ENCODE results near the gene TFR2. TPM values are rescaled to one million over a fixed set of nuclear protein-coding genes. Genes with fewer than 3 reads are reported as not detected.

Gene TFR2
- total and polyA plus RNA-seq, 2 of the 13 experiments (the other 11 are each of a cell fraction or from before 2014, with no cell fraction given) = 36.9 to 64.2 TPM

DNA sequence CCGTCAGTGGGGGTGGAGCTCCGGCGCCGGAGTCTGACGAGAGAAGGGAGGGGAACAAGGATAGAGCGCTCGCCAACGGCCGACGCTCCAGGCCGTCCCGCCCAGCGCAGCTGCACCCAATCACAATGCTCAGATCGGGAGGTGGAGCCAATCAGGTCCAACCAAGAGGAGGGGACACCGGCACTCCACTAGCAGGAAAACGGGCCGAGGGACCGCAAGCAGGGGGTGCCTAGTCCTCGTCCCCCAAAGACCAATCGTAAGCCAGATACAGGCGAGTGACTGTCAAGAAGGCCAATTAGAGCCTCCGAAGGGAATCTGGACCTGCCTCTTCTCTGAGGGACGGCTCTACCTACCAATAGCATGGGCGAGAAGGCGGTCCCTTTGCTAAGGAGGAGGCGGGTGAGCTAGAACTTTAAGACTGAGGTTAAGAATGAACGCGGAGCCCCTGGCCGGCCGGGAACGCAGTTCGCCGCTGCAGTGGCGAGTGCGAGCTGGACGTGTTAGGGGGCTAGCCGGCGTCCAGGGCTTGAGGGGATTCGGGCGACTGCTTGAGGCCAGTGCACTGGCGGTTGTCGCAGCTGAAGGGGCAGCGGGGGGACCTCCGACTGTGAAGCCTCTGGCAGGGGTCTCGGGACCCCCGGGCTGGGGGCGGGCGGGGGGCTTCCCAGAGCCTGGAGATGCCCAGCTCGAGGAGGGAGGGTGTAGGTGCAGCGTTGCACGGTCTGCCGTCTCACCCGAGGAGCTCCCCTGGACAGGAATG lies 54.9 kb downstream of the TFR2 start, which contains the start of gene FBXO24 (continued):
- TF ChIP-seq, protein P1, sequence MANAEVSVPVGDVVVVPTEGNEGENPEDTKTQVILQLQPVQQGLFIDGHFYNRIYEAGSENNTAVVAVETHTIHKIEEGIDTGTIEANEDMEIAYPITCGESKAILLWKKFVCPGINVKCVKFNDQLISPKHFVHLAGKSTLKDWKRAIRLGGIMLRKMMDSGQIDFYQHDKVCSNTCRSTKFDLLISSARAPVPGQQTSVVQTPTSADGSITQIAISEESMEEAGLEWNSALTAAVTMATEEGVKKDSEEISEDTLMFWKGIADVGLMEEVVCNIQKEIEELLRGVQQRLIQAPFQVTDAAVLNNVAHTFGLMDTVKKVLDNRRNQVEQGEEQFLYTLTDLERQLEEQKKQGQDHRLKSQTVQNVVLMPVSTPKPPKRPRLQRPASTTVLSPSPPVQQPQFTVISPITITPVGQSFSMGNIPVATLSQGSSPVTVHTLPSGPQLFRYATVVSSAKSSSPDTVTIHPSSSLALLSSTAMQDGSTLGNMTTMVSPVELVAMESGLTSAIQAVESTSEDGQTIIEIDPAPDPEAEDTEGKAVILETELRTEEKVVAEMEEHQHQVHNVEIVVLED (CRISPR knock-in tag; IDR thresholded peaks at IDR 0.05; ENCODE audit: borderline replicate concordance) = peak; percentile 67; the same call in 1 of the 2 replicates
- TF ChIP-seq, protein P2, sequence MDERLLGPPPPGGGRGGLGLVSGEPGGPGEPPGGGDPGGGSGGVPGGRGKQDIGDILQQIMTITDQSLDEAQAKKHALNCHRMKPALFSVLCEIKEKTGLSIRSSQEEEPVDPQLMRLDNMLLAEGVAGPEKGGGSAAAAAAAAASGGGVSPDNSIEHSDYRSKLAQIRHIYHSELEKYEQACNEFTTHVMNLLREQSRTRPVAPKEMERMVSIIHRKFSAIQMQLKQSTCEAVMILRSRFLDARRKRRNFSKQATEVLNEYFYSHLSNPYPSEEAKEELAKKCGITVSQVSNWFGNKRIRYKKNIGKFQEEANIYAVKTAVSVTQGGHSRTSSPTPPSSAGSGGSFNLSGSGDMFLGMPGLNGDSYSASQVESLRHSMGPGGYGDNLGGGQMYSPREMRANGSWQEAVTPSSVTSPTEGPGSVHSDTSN (CRISPR knock-in tag; IDR thresholded peaks at IDR 0.05) = peak; percentile 100
- TF ChIP-seq SMC3 (IDR thresholded peaks at IDR 0.05; ENCODE audit: low read length) = no peak
- TF ChIP-seq ZNF33A (CRISPR knock-in tag; IDR thresholded peaks at IDR 0.05; ENCODE audit: borderline replicate concordance) = no peak
- TF ChIP-seq SP1 (IDR thresholded peaks at IDR 0.05) = peak; percentile 13; the same call in 1 of the 2 replicates
- TF ChIP-seq SP1 (CRISPR knock-in tag; IDR thresholded peaks at IDR 0.05) = peak; percentile 81
- TF ChIP-seq MXD4 (CRISPR knock-in tag; IDR thresholded peaks at IDR 0.05) = no peak
- TF ChIP-seq, protein P3, sequence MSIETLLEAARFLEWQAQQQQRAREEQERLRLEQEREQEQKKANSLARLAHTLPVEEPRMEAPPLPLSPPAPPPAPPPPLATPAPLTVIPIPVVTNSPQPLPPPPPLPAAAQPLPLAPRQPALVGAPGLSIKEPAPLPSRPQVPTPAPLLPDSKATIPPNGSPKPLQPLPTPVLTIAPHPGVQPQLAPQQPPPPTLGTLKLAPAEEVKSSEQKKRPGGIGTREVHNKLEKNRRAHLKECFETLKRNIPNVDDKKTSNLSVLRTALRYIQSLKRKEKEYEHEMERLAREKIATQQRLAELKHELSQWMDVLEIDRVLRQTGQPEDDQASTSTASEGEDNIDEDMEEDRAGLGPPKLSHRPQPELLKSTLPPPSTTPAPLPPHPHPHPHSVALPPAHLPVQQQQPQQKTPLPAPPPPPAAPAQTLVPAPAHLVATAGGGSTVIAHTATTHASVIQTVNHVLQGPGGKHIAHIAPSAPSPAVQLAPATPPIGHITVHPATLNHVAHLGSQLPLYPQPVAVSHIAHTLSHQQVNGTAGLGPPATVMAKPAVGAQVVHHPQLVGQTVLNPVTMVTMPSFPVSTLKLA (IDR thresholded peaks at IDR 0.05) = peak; percentile 29; the same call in 1 of the 2 replicates
- TF ChIP-seq TBL1XR1 (IDR thresholded peaks at IDR 0.05; ENCODE audit: borderline replicate concordance, low read length, partially characterized antibody) = no peak
- no peak for TF ChIP-seq ZNF530 (CRISPR knock-in tag; IDR thresholded peaks at IDR 0.05; ENCODE audit: low read depth)
- TF ChIP-seq, protein P4, sequence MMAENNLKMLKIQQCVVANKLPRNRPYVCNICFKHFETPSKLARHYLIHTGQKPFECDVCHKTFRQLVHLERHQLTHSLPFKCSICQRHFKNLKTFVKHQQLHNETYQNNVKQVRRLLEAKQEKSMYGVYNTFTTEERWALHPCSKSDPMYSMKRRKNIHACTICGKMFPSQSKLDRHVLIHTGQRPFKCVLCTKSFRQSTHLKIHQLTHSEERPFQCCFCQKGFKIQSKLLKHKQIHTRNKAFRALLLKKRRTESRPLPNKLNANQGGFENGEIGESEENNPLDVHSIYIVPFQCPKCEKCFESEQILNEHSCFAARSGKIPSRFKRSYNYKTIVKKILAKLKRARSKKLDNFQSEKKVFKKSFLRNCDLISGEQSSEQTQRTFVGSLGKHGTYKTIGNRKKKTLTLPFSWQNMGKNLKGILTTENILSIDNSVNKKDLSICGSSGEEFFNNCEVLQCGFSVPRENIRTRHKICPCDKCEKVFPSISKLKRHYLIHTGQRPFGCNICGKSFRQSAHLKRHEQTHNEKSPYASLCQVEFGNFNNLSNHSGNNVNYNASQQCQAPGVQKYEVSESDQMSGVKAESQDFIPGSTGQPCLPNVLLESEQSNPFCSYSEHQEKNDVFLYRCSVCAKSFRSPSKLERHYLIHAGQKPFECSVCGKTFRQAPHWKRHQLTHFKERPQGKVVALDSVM (CRISPR knock-in tag; IDR thresholded peaks at IDR 0.05) = no peak
- TF ChIP-seq ZBTB38 (CRISPR knock-in tag; IDR thresholded peaks at IDR 0.05) = no peak
- no peak for TF ChIP-seq TOPORS (CRISPR knock-in tag; IDR thresholded peaks at IDR 0.05)
- TF ChIP-seq BCL6 (CRISPR knock-in tag; IDR thresholded peaks at IDR 0.05) = no peak
- peak; percentile 6; the same call in 1 of the 2 replicates for TF ChIP-seq ZNF792 (CRISPR knock-in tag; IDR thresholded peaks at IDR 0.05)
- peak in 1 of 2 experiments; percentile 80; a peak in 2 of 4 replicates for TF ChIP-seq POLR2A (IDR thresholded peaks at IDR 0.05; ENCODE audit: insufficient read depth in 1 of 2, low read depth in 2 of 2, low read length in 2 of 2)
- TF ChIP-seq GABPA (IDR thresholded peaks at IDR 0.05; ENCODE audit: low read depth, low read length) = peak; percentile 33
- no peak; the same call in none of the 2 replicates for TF ChIP-seq GABPA (CRISPR knock-in tag; IDR thresholded peaks at IDR 0.05; ENCODE audit: low read depth)
- TF ChIP-seq, protein P5, sequence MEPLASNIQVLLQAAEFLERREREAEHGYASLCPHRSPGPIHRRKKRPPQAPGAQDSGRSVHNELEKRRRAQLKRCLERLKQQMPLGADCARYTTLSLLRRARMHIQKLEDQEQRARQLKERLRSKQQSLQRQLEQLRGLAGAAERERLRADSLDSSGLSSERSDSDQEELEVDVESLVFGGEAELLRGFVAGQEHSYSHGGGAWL (CRISPR knock-in tag; IDR thresholded peaks at IDR 0.05) = 0 out of 2 replicates have a peak, but pooled peaks have one; percentile 16
- peak; percentile 20 for TF ChIP-seq ZFY (CRISPR knock-in tag; IDR thresholded peaks at IDR 0.05)
- TF ChIP-seq ZNF121 (CRISPR knock-in tag; IDR thresholded peaks at IDR 0.05) = no peak
- TF ChIP-seq IKZF4 (CRISPR knock-in tag; IDR thresholded peaks at IDR 0.05; ENCODE audit: borderline replicate concordance, low read depth, not compliant biosample characterization) = no peak
- 0 out of 2 replicates have a peak, but pooled peaks have one; percentile 13 for TF ChIP-seq ZNF329 (CRISPR knock-in tag; IDR thresholded peaks at IDR 0.05; ENCODE audit: low read depth)
- 0 out of 2 replicates have a peak, but pooled peaks have one; percentile 22 for TF ChIP-seq HOXA3 (CRISPR knock-in tag; IDR thresholded peaks at IDR 0.05)
- TF ChIP-seq ZNF432 (CRISPR knock-in tag; IDR thresholded peaks at IDR 0.05; ENCODE audit: borderline replicate concordance) = no peak
